Ectodermal cell (in vitro differentiated cells): ENCODE data around the gene ZSCAN4.

ENCODE experiments used
- H3K27ac ChIP-seq: 2 replicates; pipeline ENCODE4 v1.7.0; 2013; ENCODE audit warnings: mild to moderate bottlenecking, low read depth, low read length; ENCODE audit not compliant: insufficient read depth, poor library complexity, severe bottlenecking
- H3K27me3 ChIP-seq: 2 replicates; pipeline ENCODE4 v1.7.0; 2013; ENCODE audit warnings: mild to moderate bottlenecking, low read length; ENCODE audit not compliant: insufficient read depth, control insufficient read depth, poor library complexity, severe bottlenecking
- H3K36me3 ChIP-seq: one replicate; pipeline ENCODE4 v1.7.0; 2013; ENCODE audit warnings: low read length; ENCODE audit not compliant: control insufficient read depth, insufficient read depth
- H3K4me1 ChIP-seq: one replicate; pipeline ENCODE4 v1.7.0; 2013; ENCODE audit warnings: low read length; ENCODE audit not compliant: control insufficient read depth, insufficient read depth
- H3K4me3 ChIP-seq: 2 replicates; pipeline ENCODE4 v1.7.0; 2013; ENCODE audit warnings: low read depth, low read length, control low read depth; ENCODE audit not compliant: insufficient read depth
- H3K9me3 ChIP-seq: 2 replicates; pipeline ENCODE4 v1.7.0; 2013; ENCODE audit warnings: mild to moderate bottlenecking, low read length, moderate library complexity; ENCODE audit not compliant: control insufficient read depth
- WGBS, 2 experiments: methylation state at CpG; one replicate each; pipeline ENCODE4 v1.1.7; 2013; ENCODE audit warnings: missing lambda C conversion rate in 2 of 2; 5-methylcytosine and 5-hydroxymethylcytosine counted together

The ZSCAN4 gene

DNA sequence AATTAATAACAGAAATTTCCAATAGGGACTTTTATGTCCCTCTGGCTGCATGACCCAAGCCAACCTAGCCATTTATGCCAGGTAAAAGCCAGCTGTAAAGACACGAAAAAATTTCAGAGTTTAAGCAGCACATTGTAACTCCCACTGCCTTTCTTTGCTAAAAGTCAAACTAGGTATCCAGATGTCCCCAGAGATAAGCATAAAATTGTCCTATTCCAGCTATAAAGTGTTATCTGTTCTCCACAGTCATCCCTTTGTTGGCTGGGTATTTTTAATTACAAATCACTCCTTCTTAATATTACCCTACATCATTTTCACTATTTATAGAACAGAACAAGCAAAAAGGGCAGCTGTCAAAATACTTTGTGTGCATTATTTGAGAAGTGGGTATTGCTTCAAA, 43.5 kb downstream of the ZSCAN4 start:
- Histone ChIP-seq H3K27me3 (no peaks in the 10 kb centered on the region), H3K36me3 (no peaks in the 10 kb centered on the region), H3K9me3 (no peaks in the 10 kb centered on the region), H3K27ac (no peak overlapping the region), H3K4me3 (no peak overlapping the region), H3K4me1 (no peaks in the 10 kb centered on the region)
- WGBS, 2 experiments = 78 to 82% methylated on average over 1 of the region's 1 CpG

DNA sequence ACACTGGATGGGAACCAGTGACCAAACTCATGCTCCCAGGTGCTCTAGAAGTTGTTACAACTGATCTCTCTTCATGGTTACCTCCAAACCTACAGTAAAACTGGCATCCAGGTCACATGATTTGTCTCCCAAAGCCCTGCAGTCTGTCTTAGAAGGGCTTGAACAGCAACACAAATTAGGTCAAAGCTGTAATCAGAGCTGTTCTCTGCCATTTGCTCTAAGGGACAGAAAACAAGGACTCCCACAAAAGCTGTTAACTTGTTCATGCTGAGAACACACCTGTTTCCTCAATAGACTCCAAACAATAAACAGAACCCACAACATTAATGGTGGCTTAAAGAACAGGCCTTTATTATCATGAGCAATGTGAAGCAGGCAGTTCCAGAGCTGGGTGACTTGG, 50.7 kb downstream of the ZSCAN4 start:
- Histone ChIP-seq H3K4me3 (no peak overlapping the region), H3K27ac (no peak overlapping the region), H3K9me3 (no peaks in the 10 kb centered on the region), H3K36me3 (peaks cover 30% of the 10 kb centered on the region), H3K27me3 (no peaks in the 10 kb centered on the region), H3K4me1 (no peaks in the 10 kb centered on the region)

DNA sequence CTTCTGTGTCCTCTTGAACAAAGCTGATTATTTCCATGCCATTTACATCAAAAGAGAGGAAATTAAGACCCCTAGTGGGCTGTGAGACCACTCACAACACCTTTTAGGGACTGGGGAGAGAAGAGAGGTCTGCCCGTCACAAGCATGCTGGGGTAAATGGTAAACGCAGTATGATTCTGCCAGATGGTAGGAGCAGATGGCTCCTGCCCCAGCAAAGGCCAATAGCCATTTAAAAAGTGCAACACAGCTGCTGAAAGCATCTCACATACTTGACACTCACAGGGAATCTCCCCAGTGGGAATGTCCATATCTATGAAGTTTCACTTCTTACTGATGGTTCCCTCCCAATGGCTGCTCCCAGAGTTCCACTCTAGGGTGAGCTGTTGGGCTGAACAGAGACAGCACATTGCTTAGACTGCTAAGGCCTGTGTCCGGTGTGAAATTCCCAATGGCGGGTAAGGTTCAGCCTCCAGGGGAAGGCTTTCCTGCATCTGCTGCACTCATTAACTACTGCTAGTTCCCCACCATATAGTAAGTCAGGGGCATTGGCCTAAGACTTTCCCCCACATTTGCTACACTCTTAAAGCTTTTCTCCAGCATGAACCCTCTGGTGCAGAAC, 51.3 kb downstream of the ZSCAN4 start:
- Histone ChIP-seq H3K9me3 (no peaks in the 10 kb centered on the region), H3K27ac (no peak overlapping the region), H3K27me3 (no peaks in the 10 kb centered on the region), H3K4me3 (no peak overlapping the region), H3K36me3 (peaks cover 30% of the 10 kb centered on the region), H3K4me1 (no peaks in the 10 kb centered on the region)
- WGBS, 2 experiments = 86 to 89% methylated on average over 4 of the region's 4 CpGs

- Histone ChIP-seq H3K27me3 (no peaks in the 10 kb centered on the region), H3K4me3 (no peak overlapping the region), H3K9me3 (no peaks in the 10 kb centered on the region), H3K27ac (no peak overlapping the region), H3K36me3 (peaks cover 30% of the 10 kb centered on the region), H3K4me1 (no peaks in the 10 kb centered on the region)
- WGBS, 2 experiments = 96 to 97% methylated on average over 10 of the region's 10 CpGs
These were observed 52.1 kb downstream of the ZSCAN4 start for GRCh38 chr19:57720878-57721277.
